Glutamatergic neuron (in vitro differentiated cells): ENCODE measurements around the gene TMEM132C. TPM values are rescaled to one million over a fixed set of nuclear protein-coding genes. Genes with fewer than 3 reads are reported as not detected.

Experiments used
- DNase-seq: peaks from one replicate; pipeline ENCODE4 v3.0.0; 2022
- H3K27ac Mint-ChIP-seq: one replicate; pipeline ENCODE4 v1.8.0; 2020; ENCODE audit warnings: mild to moderate bottlenecking, mixed read lengths, inconsistent platforms; ENCODE audit not compliant: unreplicated experiment
- H3K27me3 Mint-ChIP-seq: one replicate; pipeline ENCODE4 v1.8.0; 2020; ENCODE audit warnings: mild to moderate bottlenecking, moderate library complexity, mixed read lengths, inconsistent platforms; ENCODE audit not compliant: unreplicated experiment
- H3K36me3 Mint-ChIP-seq: one replicate; pipeline ENCODE4 v1.8.0; 2020; ENCODE audit warnings: mild to moderate bottlenecking, mixed read lengths, inconsistent platforms; ENCODE audit not compliant: unreplicated experiment
- H3K4me1 Mint-ChIP-seq: one replicate; pipeline ENCODE4 v1.8.0; 2020; ENCODE audit warnings: mild to moderate bottlenecking, low read depth, mixed read lengths, inconsistent platforms; ENCODE audit not compliant: unreplicated experiment
- H3K4me3 Mint-ChIP-seq: one replicate; pipeline ENCODE4 v1.8.0; 2020; ENCODE audit warnings: mild to moderate bottlenecking, mixed read lengths, inconsistent platforms; ENCODE audit not compliant: unreplicated experiment
- H3K9me3 Mint-ChIP-seq: one replicate; pipeline ENCODE4 v1.8.0; 2020; ENCODE audit warnings: mild to moderate bottlenecking, moderate library complexity, mixed read lengths, inconsistent platforms; ENCODE audit not compliant: unreplicated experiment
- total RNA-seq: library from RNA; stranded (reverse); fragmentation: NEBNext Ultra II Directional; extraction: Animal tissue kit (Norgen Biotek cat#: 25700); gene quantifications from one replicate; pipeline ENCODE4 v1.2.1, GENCODE V29; 2021; ENCODE audit not compliant: unreplicated experiment
- TF ChIP-seq, protein P1 (sequence below): fragments of 200-600 bp; sonication (generic); IDR thresholded peaks from one replicate; pipeline ENCODE4 v1.5.0; 2021; ENCODE audit not compliant: partially characterized antibody, unreplicated experiment

The TMEM132C gene
- total RNA-seq, 1 donor from 2014 or later, result 8.0 TPM

DNA sequence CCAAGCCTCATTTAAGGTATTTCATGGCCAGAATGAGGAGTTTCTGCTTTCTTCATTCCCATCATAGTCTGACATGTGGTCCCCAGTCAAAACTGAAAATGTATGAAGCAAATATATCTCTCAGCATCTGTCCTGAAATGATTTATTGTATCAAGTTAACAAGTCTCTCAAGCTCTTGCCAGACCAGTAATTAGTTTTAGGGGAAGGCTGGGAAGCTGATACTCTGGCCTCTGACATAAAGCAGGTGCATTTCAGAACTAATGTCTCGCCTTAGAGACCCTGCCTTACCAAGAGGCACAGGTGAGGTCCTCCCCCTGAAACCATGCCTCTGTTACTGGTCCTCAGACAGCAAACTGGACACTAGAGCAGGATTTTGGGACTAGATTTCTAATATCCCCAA, 290.3 kb downstream of the TMEM132C start:
- no peak for DNase-seq
- TF ChIP-seq, protein P1, sequence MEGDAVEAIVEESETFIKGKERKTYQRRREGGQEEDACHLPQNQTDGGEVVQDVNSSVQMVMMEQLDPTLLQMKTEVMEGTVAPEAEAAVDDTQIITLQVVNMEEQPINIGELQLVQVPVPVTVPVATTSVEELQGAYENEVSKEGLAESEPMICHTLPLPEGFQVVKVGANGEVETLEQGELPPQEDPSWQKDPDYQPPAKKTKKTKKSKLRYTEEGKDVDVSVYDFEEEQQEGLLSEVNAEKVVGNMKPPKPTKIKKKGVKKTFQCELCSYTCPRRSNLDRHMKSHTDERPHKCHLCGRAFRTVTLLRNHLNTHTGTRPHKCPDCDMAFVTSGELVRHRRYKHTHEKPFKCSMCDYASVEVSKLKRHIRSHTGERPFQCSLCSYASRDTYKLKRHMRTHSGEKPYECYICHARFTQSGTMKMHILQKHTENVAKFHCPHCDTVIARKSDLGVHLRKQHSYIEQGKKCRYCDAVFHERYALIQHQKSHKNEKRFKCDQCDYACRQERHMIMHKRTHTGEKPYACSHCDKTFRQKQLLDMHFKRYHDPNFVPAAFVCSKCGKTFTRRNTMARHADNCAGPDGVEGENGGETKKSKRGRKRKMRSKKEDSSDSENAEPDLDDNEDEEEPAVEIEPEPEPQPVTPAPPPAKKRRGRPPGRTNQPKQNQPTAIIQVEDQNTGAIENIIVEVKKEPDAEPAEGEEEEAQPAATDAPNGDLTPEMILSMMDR, result no peak
- H3K27me3 Mint-ChIP-seq, result peaks cover 2% of the 10 kb centered on the region

DNA sequence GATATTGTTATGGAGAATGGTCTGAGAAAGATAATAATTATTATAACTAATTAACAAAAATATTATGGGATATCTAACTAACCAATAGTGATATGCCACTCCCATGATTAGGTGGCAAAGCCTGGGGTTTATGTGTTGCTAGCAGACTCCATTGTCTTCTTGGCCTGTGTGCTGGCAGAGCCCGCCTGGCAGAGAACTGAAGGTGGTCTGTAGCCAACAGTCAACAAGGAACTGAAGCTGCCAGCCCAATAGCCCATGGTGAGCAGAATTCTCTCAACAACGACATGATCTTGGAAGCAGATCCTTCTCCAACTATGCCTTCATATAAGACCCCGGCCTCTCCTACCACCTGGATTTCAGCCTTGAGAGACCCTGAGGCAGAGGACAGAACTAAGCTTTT, 298.0 kb downstream of the TMEM132C start:
- no peaks in the 10 kb centered on the region for H3K27me3 Mint-ChIP-seq
- H3K4me1 Mint-ChIP-seq, result peaks cover 3% of the 10 kb centered on the region
- TF ChIP-seq, protein P1, result no peak
- peaks cover 8% of the 10 kb centered on the region for H3K36me3 Mint-ChIP-seq
- H3K27ac Mint-ChIP-seq, result no peak overlapping the region
- peaks cover 2% of the 10 kb centered on the region for H3K9me3 Mint-ChIP-seq
- no peak overlapping the region for H3K4me3 Mint-ChIP-seq
- no peak for DNase-seq

More for the DNA sequence above, 290.3 kb downstream of the TMEM132C start:
- Mint-ChIP-seq H3K36me3 (peaks cover 9% of the 10 kb centered on the region), H3K4me1 (peaks cover 3% of the 10 kb centered on the region), H3K27ac (no peak overlapping the region), H3K9me3 (peaks cover 5% of the 10 kb centered on the region), H3K4me3 (no peak overlapping the region)

DNA sequence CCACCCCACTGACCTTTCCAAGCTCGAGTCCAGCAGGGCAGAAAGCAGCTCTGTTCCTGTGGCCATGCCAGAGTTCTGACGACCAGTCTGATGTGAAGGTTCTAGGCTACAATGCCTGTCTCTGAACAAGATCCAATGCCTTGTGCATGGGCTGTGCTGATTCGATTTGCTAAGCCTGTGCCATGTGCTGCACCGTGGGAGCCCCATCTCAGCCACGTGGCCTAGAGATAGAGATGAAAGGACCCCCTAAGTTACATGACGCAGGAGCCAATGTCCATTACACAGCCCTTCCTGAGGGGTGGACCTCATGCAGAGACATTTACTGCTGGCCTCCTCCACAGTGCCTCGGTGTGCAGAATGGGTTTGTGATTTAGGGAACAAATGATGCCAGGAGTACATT, 300.8 kb downstream of the TMEM132C start:
- Mint-ChIP-seq H3K27me3 (no peaks in the 10 kb centered on the region), H3K27ac (no peak overlapping the region), H3K36me3 (peaks cover 2% of the 10 kb centered on the region), H3K4me3 (no peak overlapping the region), H3K9me3 (peaks cover 5% of the 10 kb centered on the region), H3K4me1 (peaks cover 3% of the 10 kb centered on the region)
- no peak for DNase-seq
- TF ChIP-seq, protein P1, result no peak

DNA sequence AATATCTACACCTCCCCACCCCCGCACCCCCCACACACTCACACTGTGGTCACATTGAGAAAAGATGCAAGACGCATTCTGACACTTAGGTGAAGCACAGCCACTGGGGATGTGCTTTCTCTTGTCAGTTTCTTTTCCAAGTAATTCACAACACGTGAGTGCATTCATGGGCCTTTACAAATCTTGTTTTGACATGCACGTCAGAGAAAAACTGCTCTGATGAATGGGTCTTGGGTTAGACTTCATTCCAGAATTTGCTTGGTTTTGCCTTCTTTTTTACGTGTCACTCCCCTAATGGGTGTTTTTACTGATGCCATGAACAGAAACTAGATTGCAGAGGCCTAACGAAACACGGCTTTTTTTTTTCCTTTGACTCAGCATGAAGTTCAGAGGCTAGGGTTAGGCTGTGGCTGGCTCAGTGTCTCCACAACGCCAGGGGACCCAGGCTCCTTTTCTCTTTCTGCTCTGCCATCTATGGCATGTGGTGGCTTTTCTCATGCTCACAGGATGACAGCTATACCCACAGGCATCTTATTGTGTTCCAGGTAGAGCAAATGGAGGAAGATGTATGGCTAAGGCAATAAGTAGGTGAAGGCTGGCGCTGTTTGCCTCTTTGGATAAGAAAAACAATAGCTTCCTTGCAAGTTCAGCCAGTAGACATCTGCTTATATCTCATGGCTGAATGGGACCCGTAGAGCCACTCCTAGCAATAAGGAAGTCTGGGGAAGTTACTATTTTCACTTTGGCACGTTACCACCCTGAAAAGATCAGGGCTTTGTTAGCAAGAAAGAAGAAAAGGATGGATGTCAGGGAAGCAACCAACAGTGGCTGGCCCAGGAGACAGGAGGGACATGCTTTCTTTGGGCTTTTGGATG, 303.5 kb downstream of the TMEM132C start:
- peaks cover 13% of the 10 kb centered on the region for H3K4me1 Mint-ChIP-seq
- TF ChIP-seq, protein P1, result no peak
- H3K36me3 Mint-ChIP-seq, result no peaks in the 10 kb centered on the region
- H3K27me3 Mint-ChIP-seq, result peaks cover 3% of the 10 kb centered on the region
- no peak overlapping the region for H3K4me3 Mint-ChIP-seq
- no peak for DNase-seq
- peaks cover 14% of the 10 kb centered on the region for H3K9me3 Mint-ChIP-seq
- H3K27ac Mint-ChIP-seq, result no peak overlapping the region
